Stomach (tissue), 9 donors: ENCODE results near the gene MBD4. TPM values are rescaled to one million over a fixed set of nuclear protein-coding genes. Genes with fewer than 3 reads are reported as not detected.

Experiments used
- DNase-seq, 2 donors: peaks; one replicate each; pipeline versions ENCODE4 v3.0.0 to v3.0.0-alpha.2; 2013 to 2019
- H3K27ac ChIP-seq, 5 donors: fragments of 200-600 bp in 4 of 5; sonication (generic) in 4 of 5; one replicate each; pipeline ENCODE4 v1.5.1; 2013 to 2019; ENCODE audit warnings: mild to moderate bottlenecking in 1 of 5, moderate library complexity in 1 of 5
- H3K27me3 ChIP-seq, 3 donors: fragments of 200-600 bp; sonication (generic); one replicate each; pipeline ENCODE4 v1.5.1; 2017 to 2019; ENCODE audit warnings: mixed run types in 1 of 3
- H3K36me3 ChIP-seq, 4 donors: fragments of 200-600 bp; sonication (generic); 1 replicate in 3 of 4; 2 replicates in 1 of 4; pipeline ENCODE4 v1.5.1; 2016 to 2019
- H3K4me1 ChIP-seq, 4 donors: fragments of 200-600 bp; sonication (generic); one replicate each; pipeline ENCODE4 v1.5.1; 2016 to 2019
- H3K4me3 ChIP-seq, 4 donors: fragments of 200-600 bp; sonication (generic) in 3 of 4; one replicate each; pipeline ENCODE4 v1.5.1; 2016 to 2019; ENCODE audit warnings: mild to moderate bottlenecking in 1 of 4
- H3K9me3 ChIP-seq, 4 donors: fragments of 200-600 bp; sonication (generic); one replicate each; pipeline ENCODE4 v1.5.1; 2016 to 2019
- EP300 ChIP-seq: sonication (generic); formaldehyde crosslinking; IDR thresholded peaks from one replicate; pipeline ENCODE4 v1.6.1; 2017; ENCODE audit warnings: antibody characterized with exemption
- POLR2A ChIP-seq, 4 donors: fragments of 450-650 bp; IDR thresholded peaks; one replicate each; pipeline ENCODE4 v1.6.1; 2016; ENCODE audit warnings: antibody characterized with exemption in 4 of 4, control low read depth in 2 of 4, mild to moderate bottlenecking in 1 of 4, moderate library complexity in 1 of 4
- POLR2AphosphoS5 ChIP-seq, 3 donors: sonication (generic); formaldehyde crosslinking; IDR thresholded peaks; one replicate each; pipeline ENCODE4 v1.6.1; 2016; ENCODE audit warnings: antibody characterized with exemption in 3 of 3
- WGBS, 5 donors: extraction: QIAGEN DNeasy Blood & Tissue Kit in 3 of 5; methylation state at CpG; one replicate each; pipeline versions ENCODE4 v1.1.5 to v1.1.7; 2013 to 2018; 5-methylcytosine and 5-hydroxymethylcytosine counted together
- intact Hi-C: fragments of 100-400 bp; cut with DNase I; formaldehyde crosslinking; loops from one replicate; pipeline ENCODE4 v1.15.1; 2023; ENCODE audit warnings: low total_unique reads
- polyA plus RNA-seq, 3 donors: library from polyadenylated mRNA; stranded (reverse); fragments of 200-250 nt; gene quantifications; one replicate each; pipeline ENCODE4 v1.2.3, GENCODE V29; 2013
- total RNA-seq, 5 donors: library from RNA; depleted of rRNA; stranded (reverse); fragments of >200 nt; gene quantifications; one replicate each; pipeline versions ENCODE4 v1.1.0 to v1.2.3, GENCODE V29; 2014 to 2016
- TF ChIP-seq, protein P1 (sequence below), 7 experiments: fragments of 450-650 bp in 4 of 7; fragments of 200-600 bp in 3 of 7; sonication (generic) in 3 of 7; IDR thresholded peaks; one replicate each; pipeline ENCODE4 v1.5.1; 2016 to 2019; ENCODE audit warnings: antibody characterized with exemption in 7 of 7, control low read depth in 2 of 7, mild to moderate bottlenecking in 1 of 7
- donor health status: healthy with polysubstance abuse.
- donor health status: Bipolar disorder and iron deficiency.
- donor health status: healthy.

The MBD4 gene
- total and polyA plus RNA-seq, 8 donors = 5.8 to 74.1 (median 21.7) TPM

DNA sequence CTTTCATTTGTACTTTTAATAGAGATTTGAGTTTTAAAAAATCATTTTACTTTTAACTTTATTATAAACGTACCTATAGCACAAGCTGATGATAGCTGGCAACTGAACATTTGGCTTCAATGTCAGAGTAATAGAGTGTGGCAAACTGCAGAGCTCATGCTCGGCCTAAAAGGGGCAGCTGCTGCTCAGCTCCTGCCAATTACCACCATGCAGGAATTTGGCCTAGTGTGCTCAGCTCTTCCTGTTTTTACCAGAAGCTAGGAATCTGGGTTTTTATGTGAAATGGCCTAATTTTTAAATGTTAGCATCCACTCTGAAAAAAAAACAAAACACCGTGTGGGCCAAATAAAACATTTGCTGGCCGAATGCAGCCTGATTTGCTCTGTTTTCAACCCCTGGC lies 2.0 kb upstream of the MBD4 start:
- intact Hi-C loops = no loop called here
- H3K4me1 ChIP-seq = peaks cover 43 to 88% (median 74%) of the 10 kb centered on the region in 4 donors

DNA sequence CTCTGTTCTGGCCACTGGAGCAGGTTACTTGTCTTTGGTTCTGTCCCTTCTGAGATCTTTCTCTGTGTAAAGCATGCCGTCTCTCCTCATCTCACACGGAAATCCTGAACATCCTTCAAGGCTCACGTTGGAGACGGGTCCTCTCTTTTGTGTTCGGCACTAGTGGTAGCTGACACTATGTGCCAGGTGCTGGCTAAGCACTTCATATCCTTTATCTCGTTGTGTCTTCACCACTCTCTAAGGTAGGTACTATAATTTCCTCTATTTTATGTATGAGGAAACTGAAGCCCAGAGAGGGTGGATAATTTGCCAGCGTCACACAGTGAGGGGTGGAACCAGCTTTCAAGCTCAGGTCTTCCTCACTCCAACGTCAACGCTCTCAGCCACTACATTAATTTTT lies 1.5 kb upstream of the MBD4 start:
- H3K27me3 ChIP-seq = no peaks in the 10 kb centered on the region
- TF ChIP-seq, protein P1, sequence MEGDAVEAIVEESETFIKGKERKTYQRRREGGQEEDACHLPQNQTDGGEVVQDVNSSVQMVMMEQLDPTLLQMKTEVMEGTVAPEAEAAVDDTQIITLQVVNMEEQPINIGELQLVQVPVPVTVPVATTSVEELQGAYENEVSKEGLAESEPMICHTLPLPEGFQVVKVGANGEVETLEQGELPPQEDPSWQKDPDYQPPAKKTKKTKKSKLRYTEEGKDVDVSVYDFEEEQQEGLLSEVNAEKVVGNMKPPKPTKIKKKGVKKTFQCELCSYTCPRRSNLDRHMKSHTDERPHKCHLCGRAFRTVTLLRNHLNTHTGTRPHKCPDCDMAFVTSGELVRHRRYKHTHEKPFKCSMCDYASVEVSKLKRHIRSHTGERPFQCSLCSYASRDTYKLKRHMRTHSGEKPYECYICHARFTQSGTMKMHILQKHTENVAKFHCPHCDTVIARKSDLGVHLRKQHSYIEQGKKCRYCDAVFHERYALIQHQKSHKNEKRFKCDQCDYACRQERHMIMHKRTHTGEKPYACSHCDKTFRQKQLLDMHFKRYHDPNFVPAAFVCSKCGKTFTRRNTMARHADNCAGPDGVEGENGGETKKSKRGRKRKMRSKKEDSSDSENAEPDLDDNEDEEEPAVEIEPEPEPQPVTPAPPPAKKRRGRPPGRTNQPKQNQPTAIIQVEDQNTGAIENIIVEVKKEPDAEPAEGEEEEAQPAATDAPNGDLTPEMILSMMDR (IDR thresholded peaks at IDR 0.05) = no peak
- TF ChIP-seq POLR2AphosphoS5 (IDR thresholded peaks at IDR 0.05) = no peak
- no peak for TF ChIP-seq POLR2A (IDR thresholded peaks at IDR 0.05)
- no peak for TF ChIP-seq EP300
- intact Hi-C loops = no loop called here
- peaks cover 13 to 19% (median 17%) of the 10 kb centered on the region in 4 donors for H3K36me3 ChIP-seq
- H3K4me1 ChIP-seq = peaks cover 44 to 88% (median 73%) of the 10 kb centered on the region in 4 donors
- H3K4me3 ChIP-seq = peak overlapping the region; percentile 74 to 91 (median 78)
- H3K9me3 ChIP-seq = no peaks in the 10 kb centered on the region
- peak overlapping the region; percentile 11 to 94 (median 92) for H3K27ac ChIP-seq
- DNase-seq = no peak
- WGBS, 5 donors = 25 to 49% (median 41%) methylated on average over 9 of the region's 9 CpGs

More for the DNA sequence above, 2.0 kb upstream of the MBD4 start:
- Histone ChIP-seq H3K27ac (peak overlapping the region in 4 of 5 donors; percentile 89 to 94 (median 92)), H3K9me3 (no peaks in the 10 kb centered on the region), H3K4me3 (peak overlapping the region in 2 of 4 donors; percentile 74 to 91), H3K27me3 (no peaks in the 10 kb centered on the region), H3K36me3 (peaks cover 9 to 14% (median 11%) of the 10 kb centered on the region in 4 donors)
- DNase-seq = peak in 1 of 2 donors; percentile 53
- WGBS, 5 donors = 16 to 26% (median 22%) methylated on average over 4 of the region's 4 CpGs
- no peak for TF ChIP-seq EP300
- TF ChIP-seq, protein P1 (IDR thresholded peaks at IDR 0.05) = no peak
- peak in 1 of 3 donors; percentile 19 for TF ChIP-seq POLR2AphosphoS5 (IDR thresholded peaks at IDR 0.05)
- TF ChIP-seq POLR2A (IDR thresholded peaks at IDR 0.05) = no peak

GRCh38 chr3:129440618-129441190 lies 956 bp upstream of the MBD4 start:
- Histone ChIP-seq H3K27ac (peak overlapping the region; percentile 89 to 96 (median 92)), H3K27me3 (no peaks in the 10 kb centered on the region), H3K4me1 (peaks cover 49 to 88% (median 74%) of the 10 kb centered on the region in 4 donors), H3K36me3 (peaks cover 13 to 24% (median 22%) of the 10 kb centered on the region in 4 donors), H3K4me3 (peak overlapping the region; percentile 74 to 91 (median 78)), H3K9me3 (no peaks in the 10 kb centered on the region)
- intact Hi-C loops = no loop called here
- 4 to 6% (median 5%) methylated on average over 9 of the region's 9 CpGs for WGBS, 5 donors
- no peak for DNase-seq
- TF ChIP-seq, protein P1 (IDR thresholded peaks at IDR 0.05) = no peak
- TF ChIP-seq POLR2A (IDR thresholded peaks at IDR 0.05) (no peak), EP300 (no peak), POLR2AphosphoS5 (IDR thresholded peaks at IDR 0.05) (no peak)

GRCh38 chr3:129439226-129439816 lies 427 bp downstream of the MBD4 start:
- intact Hi-C loops = no loop called here
- DNase-seq = peak; percentile 45 to 62
- Histone ChIP-seq H3K9me3 (no peaks in the 10 kb centered on the region), H3K4me3 (peak overlapping the region; percentile 74 to 91 (median 78)), H3K4me1 (peaks cover 55 to 88% (median 72%) of the 10 kb centered on the region in 4 donors), H3K27me3 (no peaks in the 10 kb centered on the region), H3K36me3 (peaks cover 13 to 34% (median 29%) of the 10 kb centered on the region in 4 donors), H3K27ac (peak overlapping the region; percentile 89 to 94 (median 92))
- 0 to 1% (median 0%) methylated on average over 17 of the region's 17 CpGs for WGBS, 5 donors
- TF ChIP-seq POLR2AphosphoS5 (IDR thresholded peaks at IDR 0.05) (no peak), EP300 (no peak), POLR2A (IDR thresholded peaks at IDR 0.05) (no peak)
- TF ChIP-seq, protein P1 (IDR thresholded peaks at IDR 0.05) = no peak
